ENCODE measurements around the gene UPK1A. TPM values are rescaled to one million over a fixed set of nuclear protein-coding genes. Genes with fewer than 3 reads are reported as not detected.

Gene UPK1A
- total and polyA plus RNA-seq, 9 of the 15 experiments (the other 6 are each of a cell fraction or from before 2014, with no cell fraction given) = 0.06 to 0.13 TPM; not detected in 7

DNA sequence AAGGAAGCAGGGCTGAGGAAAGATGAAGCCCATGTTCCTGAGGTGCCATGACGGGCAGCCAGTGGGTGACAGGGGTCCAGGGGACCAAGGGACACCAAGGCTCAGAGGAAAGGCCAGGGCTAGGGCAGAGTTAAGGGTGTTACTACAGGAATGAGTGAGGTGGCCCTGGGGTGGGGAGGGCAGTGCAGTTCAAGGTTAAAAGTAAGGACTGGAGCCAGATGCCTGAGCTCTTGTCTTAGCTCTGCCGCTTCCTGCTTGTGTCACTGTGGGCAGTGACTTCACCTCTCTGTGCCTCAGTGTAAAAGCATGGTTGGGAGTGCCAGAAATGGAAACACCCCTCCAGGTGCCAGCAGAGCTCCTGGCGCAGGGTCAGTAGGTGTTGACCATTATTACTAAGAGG is 29.7 kb upstream of the UPK1A start:
- no peaks in the 10 kb centered on the region for H4K20me1 ChIP-seq (replicated peaks; ENCODE audit: control insufficient read depth, insufficient read depth, low read length)
- ChIA-PET POLR2A (interaction anchor here (0.6 kb wide), 2 partner anchors 32 to 51 kb away, joined by 3 read pairs; partner anchors contain the start of gene PMIS2), CTCF (ENCODE audit: low intra/inter-chr PET ratio) (no interaction called here)
- no peaks in the 10 kb centered on the region for H3K9me1 ChIP-seq (ENCODE audit: control insufficient read depth, insufficient read depth, low read length)
- H3K4me2 ChIP-seq (ENCODE audit: insufficient read depth, low read length) = no peak overlapping the region
- peaks cover 6 to 16% of the 10 kb centered on the region in 2 experiments; a peak in 4 of 5 replicates for H3K4me1 ChIP-seq (replicated peaks in 1 of 2; ENCODE audit: control insufficient read depth in 2 of 2, insufficient read depth in 2 of 2, low read length in 2 of 2)
- TF ChIP-seq PHF20 (IDR thresholded peaks at IDR 0.05; ENCODE audit: partially characterized antibody) (no peak), HDAC6 (IDR thresholded peaks at IDR 0.05; ENCODE audit: low read depth, low read length) (no peak), SMARCE1 (IDR thresholded peaks at IDR 0.05) (no peak), ZFP30 (CRISPR knock-in tag; IDR thresholded peaks at IDR 0.05; ENCODE audit: borderline replicate concordance) (no peak), RBM39 (optimal IDR thresholded peaks at IDR 0.05; ENCODE audit: low read depth, low read length) (no peak), ZKSCAN1 (IDR thresholded peaks at IDR 0.05; ENCODE audit: low read depth, low read length) (no peak), KDM1A (IDR thresholded peaks at IDR 0.05) (no peak), HIVEP1 (CRISPR knock-in tag; IDR thresholded peaks at IDR 0.05) (no peak), JUNB (CRISPR knock-in tag; conservative IDR thresholded peaks at IDR 0.05) (no peak), ZKSCAN3 (CRISPR knock-in tag; IDR thresholded peaks at IDR 0.05) (no peak), HNRNPH1 (optimal IDR thresholded peaks at IDR 0.05; ENCODE audit: low read depth, low read length) (no peak), PRPF4 (IDR thresholded peaks at IDR 0.05; ENCODE audit: insufficient read depth, low read depth, low read length, poor library complexity, severe bottlenecking) (no peak), U2AF2 (optimal IDR thresholded peaks at IDR 0.05; ENCODE audit: low read depth, low read length) (no peak), POLR2AphosphoS5 (IDR thresholded peaks at IDR 0.05; ENCODE audit: control insufficient read depth, insufficient read depth, low read depth, low read length) (no peak)
- TF ChIP-seq, protein P1, sequence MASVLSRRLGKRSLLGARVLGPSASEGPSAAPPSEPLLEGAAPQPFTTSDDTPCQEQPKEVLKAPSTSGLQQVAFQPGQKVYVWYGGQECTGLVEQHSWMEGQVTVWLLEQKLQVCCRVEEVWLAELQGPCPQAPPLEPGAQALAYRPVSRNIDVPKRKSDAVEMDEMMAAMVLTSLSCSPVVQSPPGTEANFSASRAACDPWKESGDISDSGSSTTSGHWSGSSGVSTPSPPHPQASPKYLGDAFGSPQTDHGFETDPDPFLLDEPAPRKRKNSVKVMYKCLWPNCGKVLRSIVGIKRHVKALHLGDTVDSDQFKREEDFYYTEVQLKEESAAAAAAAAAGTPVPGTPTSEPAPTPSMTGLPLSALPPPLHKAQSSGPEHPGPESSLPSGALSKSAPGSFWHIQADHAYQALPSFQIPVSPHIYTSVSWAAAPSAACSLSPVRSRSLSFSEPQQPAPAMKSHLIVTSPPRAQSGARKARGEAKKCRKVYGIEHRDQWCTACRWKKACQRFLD (CRISPR knock-in tag; IDR thresholded peaks at IDR 0.05) = no peak
- no peak for FAIRE-seq
- no peaks in the 10 kb centered on the region for H3K79me2 ChIP-seq (ENCODE audit: control insufficient read depth, insufficient read depth, low read length)
- in situ Hi-C loops (cut with MboI) (no loop called here), intact Hi-C loops (cut with micrococcal nuclease) (no loop called here)
- no TSS peak for BruUV-seq (replicated peaks)
- no peak overlapping the region for H3K4me3 ChIP-seq
- H2AFZ ChIP-seq (ENCODE audit: low read depth, low read length) = no peak overlapping the region
- no peaks in the 10 kb centered on the region for H3K27me3 ChIP-seq (ENCODE audit: control insufficient read depth in 2 of 2, insufficient read depth in 2 of 2, low read length in 2 of 2)
- DNase-seq (ENCODE audit: extremely low read depth in 1 of 4, low spot score in 3 of 4) = no peak
- ATAC-seq = no peak
- no peaks in the 10 kb centered on the region for H3K9me3 ChIP-seq (replicated peaks; ENCODE audit: control insufficient read depth, insufficient read depth, low read depth, low read length)
- WGBS (ENCODE audit: insufficient coverage, low coverage, missing lambda C conversion rate) = 87% methylated on average over 3 of the region's 3 CpGs
- H3K27ac ChIP-seq (ENCODE audit: extremely low read depth, low read depth, low read length) = no peak overlapping the region
- peaks cover 65% of the 10 kb centered on the region for H3K36me3 ChIP-seq (ENCODE audit: control insufficient read depth, insufficient read depth, low read length)
- peak overlapping the region in 1 of 2 experiments; percentile 4; a peak in 1 of 4 replicates for H3K9ac ChIP-seq (ENCODE audit: insufficient read depth in 1 of 2, low read depth in 2 of 2, low read length in 2 of 2)

All from K562 (cell line).